Gastroesophageal sphincter (tissue), 4 donors: ENCODE measurements around the gene MAP10. TPM values are rescaled to one million over a fixed set of nuclear protein-coding genes. Genes with fewer than 3 reads are reported as not detected.

ENCODE experiments used
- ATAC-seq: fragments of 150-250 bp; one replicate; pipeline ENCODE4 v1.9.1; 2016; ENCODE audit warnings: mild to moderate bottlenecking, moderate library complexity
- H3K27ac ChIP-seq, 4 donors: fragments of 200-600 bp; sonication (generic) in 3 of 4; 1 replicate in 3 of 4; 2 replicates in 1 of 4; pipeline ENCODE4 v1.5.1; 2016 to 2019
- H3K27me3 ChIP-seq: fragments of 200-600 bp; sonication (generic); one replicate; pipeline ENCODE4 v1.5.1; 2019
- H3K36me3 ChIP-seq, 2 donors: fragments of 200-600 bp; sonication (generic); one replicate each; pipeline ENCODE4 v1.5.1; 2019; ENCODE audit warnings: control low read depth in 1 of 2
- H3K4me1 ChIP-seq, 3 donors: fragments of 200-600 bp; sonication (generic); 1 replicate in 2 of 3; 2 replicates in 1 of 3; pipeline ENCODE4 v1.5.1; 2016 to 2019; ENCODE audit warnings: control low read depth in 2 of 3
- H3K4me3 ChIP-seq, 2 donors: fragments of 200-600 bp; sonication (generic); one replicate each; pipeline ENCODE4 v1.5.1; 2019; ENCODE audit warnings: mild to moderate bottlenecking in 1 of 2, moderate library complexity in 1 of 2
- H3K9me3 ChIP-seq, 3 donors: fragments of 200-600 bp; sonication (generic); one replicate each; pipeline ENCODE4 v1.5.1; 2017 to 2019; ENCODE audit warnings: control low read depth in 2 of 3
- CTCF ChIP-seq, 4 experiments: fragments of 200-600 bp in 2 of 4; fragments of 450-650 bp in 2 of 4; sonication (generic) in 1 of 4; IDR thresholded peaks; one replicate each; pipeline ENCODE4 v1.5.1; 2017 to 2019; ENCODE audit warnings: antibody characterized with exemption in 4 of 4, mild to moderate bottlenecking in 2 of 4, moderate library complexity in 2 of 4
- EP300 ChIP-seq: sonication (generic); formaldehyde crosslinking; IDR thresholded peaks from one replicate; pipeline ENCODE4 v1.6.1; 2017; ENCODE audit warnings: antibody characterized with exemption, mild to moderate bottlenecking
- POLR2A ChIP-seq, 2 donors: fragments of 450-650 bp; IDR thresholded peaks; one replicate each; pipeline ENCODE4 v1.6.1; 2017; ENCODE audit warnings: antibody characterized with exemption in 2 of 2, mild to moderate bottlenecking in 2 of 2, moderate library complexity in 1 of 2
- POLR2AphosphoS5 ChIP-seq: sonication (generic); formaldehyde crosslinking; IDR thresholded peaks from one replicate; pipeline ENCODE4 v1.6.1; 2017; ENCODE audit warnings: antibody characterized with exemption
- WGBS, 2 donors: methylation state at CpG; one replicate each; pipeline ENCODE4 v1.1.5; 2018; ENCODE audit warnings: low coverage in 1 of 2; 5-methylcytosine and 5-hydroxymethylcytosine counted together
- total RNA-seq, 4 donors: library from RNA; depleted of rRNA; stranded (reverse); fragments of >200 nt; gene quantifications; one replicate each; pipeline ENCODE4 v1.1.0, GENCODE V29; 2016

Gene MAP10
- total RNA-seq, 4 donors from 2014 or later, result 0.92 to 2.4 (median 1.8) TPM

- ATAC-seq, result peak; percentile 71
- Histone ChIP-seq H3K27me3 (no peaks in the 10 kb centered on the region), H3K4me1 (no peaks in the 10 kb centered on the region), H3K4me3 (no peak overlapping the region), H3K27ac (no peak overlapping the region), H3K36me3 (no peaks in the 10 kb centered on the region), H3K9me3 (no peaks in the 10 kb centered on the region)
- TF ChIP-seq POLR2A (IDR thresholded peaks at IDR 0.05), result no peak
- no peak for TF ChIP-seq CTCF (IDR thresholded peaks at IDR 0.05)
- no peak for TF ChIP-seq EP300
- no peak for TF ChIP-seq POLR2AphosphoS5
- 19 to 72% methylated on average over 2 of the region's 2 CpGs for WGBS, 2 donors
Measured at GRCh38 chr1:232822530-232822929, 17.3 kb downstream of the MAP10 start.

DNA sequence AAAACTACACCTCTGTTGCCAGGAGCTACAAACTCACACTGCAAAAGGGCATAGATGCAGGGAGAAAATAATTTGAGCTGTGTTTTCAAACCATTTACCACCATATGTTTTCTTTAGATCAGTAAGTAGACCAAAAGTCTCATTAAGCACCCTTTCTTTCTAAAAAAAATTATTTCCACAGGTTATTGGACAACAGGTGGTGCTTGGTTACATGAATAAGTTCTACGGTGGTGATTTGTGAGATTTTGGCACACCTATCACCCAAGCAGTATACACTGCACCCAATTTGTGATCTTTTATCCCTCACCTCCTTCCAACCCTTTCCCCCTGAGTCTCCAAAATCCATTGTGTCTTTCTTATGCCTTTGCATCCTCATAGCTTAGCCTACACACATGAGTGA, 21.1 kb downstream of the MAP10 start:
- WGBS, 2 donors, result 86 to 100% methylated on average over 1 of the region's 1 CpG
- Histone ChIP-seq H3K4me3 (no peak overlapping the region), H3K9me3 (no peaks in the 10 kb centered on the region), H3K27me3 (no peaks in the 10 kb centered on the region), H3K36me3 (no peaks in the 10 kb centered on the region), H3K4me1 (no peaks in the 10 kb centered on the region), H3K27ac (no peak overlapping the region)
- no peak for TF ChIP-seq POLR2AphosphoS5
- no peak for TF ChIP-seq EP300
- TF ChIP-seq CTCF (IDR thresholded peaks at IDR 0.05), result no peak
- no peak for TF ChIP-seq POLR2A (IDR thresholded peaks at IDR 0.05)
- ATAC-seq, result no peak

DNA sequence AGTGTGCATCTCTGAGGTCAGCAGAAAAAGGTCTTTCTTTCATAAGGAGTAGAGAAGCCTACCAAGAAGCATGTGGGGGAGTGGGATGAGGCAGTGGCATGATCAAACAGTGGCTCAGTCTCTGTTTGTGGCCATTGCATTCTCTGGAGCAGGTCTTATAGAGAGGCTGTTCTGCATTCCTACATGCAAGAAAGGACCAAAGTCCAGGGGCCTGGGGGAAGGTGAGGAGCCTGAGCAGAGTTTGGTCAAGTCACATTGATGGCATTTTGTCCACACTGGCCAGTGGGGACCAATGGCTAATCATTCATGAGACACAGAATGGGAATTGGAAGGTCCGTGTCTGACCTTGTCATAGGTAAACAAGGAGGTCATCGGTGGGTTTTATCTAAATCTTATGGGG, 25.4 kb downstream of the MAP10 start:
- no peak overlapping the region for H3K27ac ChIP-seq
- H3K4me3 ChIP-seq, result no peak overlapping the region
- H3K27me3 ChIP-seq, result no peaks in the 10 kb centered on the region
- no peak for TF ChIP-seq POLR2AphosphoS5
- TF ChIP-seq POLR2A (IDR thresholded peaks at IDR 0.05), result no peak
- H3K4me1 ChIP-seq, result no peaks in the 10 kb centered on the region
- 93 to 100% methylated on average over 2 of the region's 2 CpGs for WGBS, 2 donors
- ATAC-seq, result no peak
- H3K36me3 ChIP-seq, result no peaks in the 10 kb centered on the region
- H3K9me3 ChIP-seq, result no peaks in the 10 kb centered on the region

GRCh38 chr1:232831895-232832294, 26.7 kb downstream of the MAP10 start:
- no peaks in the 10 kb centered on the region for H3K27me3 ChIP-seq
- 90% methylated on average over 2 of the region's 2 CpGs; no CpG with 5 or more reads in 1 of the 2 donors for WGBS, 2 donors
- TF ChIP-seq POLR2A (IDR thresholded peaks at IDR 0.05) (no peak), POLR2AphosphoS5 (no peak), CTCF (IDR thresholded peaks at IDR 0.05) (no peak), EP300 (no peak)
- no peak overlapping the region for H3K4me3 ChIP-seq
- no peaks in the 10 kb centered on the region for H3K36me3 ChIP-seq
- no peaks in the 10 kb centered on the region for H3K4me1 ChIP-seq
- no peak overlapping the region for H3K27ac ChIP-seq
- no peaks in the 10 kb centered on the region for H3K9me3 ChIP-seq
- no peak for ATAC-seq

GRCh38 chr1:232834066-232834465, 28.9 kb downstream of the MAP10 start:
- Histone ChIP-seq H3K27ac (no peak overlapping the region), H3K9me3 (no peaks in the 10 kb centered on the region), H3K4me1 (no peaks in the 10 kb centered on the region), H3K36me3 (no peaks in the 10 kb centered on the region), H3K4me3 (no peak overlapping the region), H3K27me3 (no peaks in the 10 kb centered on the region)
- no peak for ATAC-seq
- 22 to 38% methylated on average over 3 of the region's 3 CpGs for whole genome bisulfite sequencing, 2 donors
- TF ChIP-seq POLR2A (IDR thresholded peaks at IDR 0.05) (no peak), EP300 (no peak), POLR2AphosphoS5 (no peak), CTCF (IDR thresholded peaks at IDR 0.05) (no peak)
